HG02885 (cell line): ENCODE data around the gene TTL.
"Not testable (repeated sequence)": the region's sequence is repeated elsewhere in the genome, so short reads cannot be mapped to it uniquely, and the experiment has no call there.

Experiments used
- ATAC-seq: cut with Tn5 transposase; IDR thresholded peaks from one replicate; pipeline ENCODE4 v1.9.1; 2021; ENCODE audit warnings: mild to moderate bottlenecking; ENCODE audit not compliant: unreplicated experiment, poor library complexity

TTL gene

GRCh38 chr2:112472547-112473263, 9.3 kb upstream of the TTL start:
- no peak for ATAC-seq

DNA sequence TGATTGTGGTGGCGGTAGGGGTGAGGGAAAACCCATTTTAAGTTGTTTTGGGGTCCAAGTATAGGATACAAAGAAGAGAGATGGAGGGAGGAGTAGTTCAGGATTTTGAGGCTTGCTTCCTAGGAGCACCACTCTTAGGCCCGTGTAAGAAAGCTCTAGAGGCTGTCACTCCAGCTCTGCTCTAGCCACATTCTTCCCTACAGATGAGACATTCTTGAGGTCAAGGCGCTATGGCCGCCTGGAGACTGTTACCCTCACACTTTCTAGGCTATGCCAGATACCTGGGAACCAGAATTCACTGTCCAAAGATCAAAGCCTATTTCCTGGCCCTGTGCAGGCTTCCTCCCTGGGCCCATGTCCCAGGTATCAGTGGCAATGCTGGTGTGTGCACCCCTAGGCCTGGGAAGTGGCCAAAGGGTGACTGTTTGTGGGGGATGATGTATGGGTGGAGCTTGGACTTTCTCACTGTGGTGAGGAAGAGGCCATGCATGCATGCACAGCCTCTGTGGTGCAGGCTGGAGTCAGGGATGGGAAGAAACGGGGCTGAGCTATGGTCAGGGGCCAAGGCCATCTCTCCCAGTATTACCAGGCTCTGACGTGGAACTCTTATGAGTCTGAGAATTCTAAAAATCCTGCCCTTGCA, 7.0 kb upstream of the TTL start:
- ATAC-seq = no peak

DNA sequence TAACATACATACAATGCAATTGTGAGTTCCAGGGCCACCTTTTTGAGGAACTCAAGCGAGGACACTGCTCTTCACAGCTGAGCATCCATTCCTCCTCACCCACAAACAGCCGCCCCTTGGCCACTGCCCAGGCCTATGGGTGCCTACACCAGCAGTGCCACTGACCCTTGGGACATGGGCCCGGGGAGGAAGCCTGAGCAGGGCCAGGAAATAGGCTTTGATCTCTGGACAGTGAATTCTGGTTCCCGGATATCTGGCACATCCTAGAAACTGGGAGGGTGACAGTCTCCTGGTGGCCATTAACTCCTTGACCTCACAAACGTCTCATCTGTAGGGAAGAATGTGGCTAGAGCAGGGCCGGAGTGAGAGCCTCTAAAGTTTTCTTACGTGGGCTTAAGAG, 5.5 kb upstream of the TTL start:
- ATAC-seq = no peak

DNA sequence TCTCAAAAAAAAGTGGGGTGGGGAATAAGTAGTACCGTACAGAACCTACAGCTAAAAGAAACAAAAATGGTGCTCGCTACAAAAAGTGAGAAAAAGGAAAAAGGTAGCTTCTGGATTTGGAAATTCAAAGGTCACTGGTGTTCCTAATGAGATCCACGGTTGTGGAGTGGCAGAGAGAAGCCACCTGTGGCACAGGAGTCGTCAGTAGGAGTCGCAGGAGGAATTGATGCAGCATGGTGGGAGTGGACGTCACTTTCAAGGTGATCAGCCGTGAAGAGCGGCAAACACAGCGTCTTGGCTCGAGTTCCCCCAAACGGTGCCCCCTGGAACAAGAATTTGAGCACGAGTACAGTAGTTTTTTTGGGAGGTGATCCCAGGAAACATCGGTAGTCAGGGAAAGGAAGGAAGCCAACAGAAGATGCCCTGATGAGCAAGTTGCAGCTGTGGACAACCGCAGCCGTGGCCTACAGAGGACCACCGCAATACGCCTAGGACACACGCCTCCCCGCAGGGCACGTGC, 1.4 kb upstream of the TTL start:
- ATAC-seq = no peak

DNA sequence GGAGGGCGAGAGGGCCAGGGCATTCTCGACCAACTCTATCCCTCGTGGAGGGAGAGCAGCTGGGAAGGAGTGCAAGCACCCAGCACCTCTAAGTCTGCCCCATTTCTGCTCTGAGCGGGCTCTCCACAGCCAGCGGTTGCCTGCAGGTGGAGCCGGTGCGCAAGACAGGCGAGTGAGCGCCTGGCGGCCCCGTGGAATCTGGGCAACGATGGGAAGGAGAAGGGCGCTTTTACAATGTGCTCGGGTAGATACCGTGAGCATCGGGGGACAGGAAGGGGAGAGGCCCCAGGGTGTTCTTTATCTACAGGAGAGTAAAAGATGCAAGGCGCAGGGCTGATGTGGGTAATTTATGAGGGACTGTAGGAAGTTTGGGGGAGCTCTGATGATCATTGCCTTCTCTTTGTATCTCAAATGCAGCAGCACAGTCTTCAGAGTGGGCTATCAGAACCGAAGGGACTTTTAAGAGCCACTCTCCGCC, 867 bp upstream of the TTL start:
- peak; percentile 67 for ATAC-seq

DNA sequence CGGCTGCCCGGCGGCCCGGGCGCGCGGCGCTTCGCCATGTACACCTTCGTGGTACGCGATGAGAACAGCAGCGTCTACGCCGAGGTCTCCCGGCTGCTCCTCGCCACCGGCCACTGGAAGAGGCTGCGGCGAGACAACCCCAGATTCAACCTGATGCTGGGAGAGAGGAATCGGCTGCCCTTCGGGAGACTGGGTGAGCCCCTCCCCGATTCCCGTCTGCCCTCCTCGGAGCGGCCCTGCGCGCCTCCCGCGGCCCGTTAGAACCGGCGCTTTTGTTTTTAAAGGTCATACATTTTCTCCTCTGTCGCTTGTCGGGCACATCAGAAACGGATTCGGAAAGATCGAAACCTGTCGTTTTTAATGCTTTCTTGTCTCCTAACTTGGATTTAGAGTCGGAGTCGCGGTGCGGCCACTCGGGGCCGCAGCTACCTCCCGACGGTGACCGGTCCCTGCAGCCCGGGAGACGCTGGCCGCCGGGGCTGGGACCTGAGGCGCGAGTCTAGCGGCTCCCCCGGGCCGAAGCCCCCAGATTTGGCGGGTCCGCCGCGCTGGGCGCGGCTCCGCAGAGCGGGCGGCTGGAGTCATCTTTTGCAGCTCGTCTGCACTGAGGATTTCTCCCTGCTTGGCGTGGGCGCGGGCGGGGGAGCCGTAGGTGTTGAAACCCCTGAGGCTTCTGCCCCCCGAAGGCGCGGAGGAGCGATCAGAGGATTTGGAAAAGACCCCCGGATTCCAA, 519 bp downstream of the TTL start:
- ATAC-seq = no peak

DNA sequence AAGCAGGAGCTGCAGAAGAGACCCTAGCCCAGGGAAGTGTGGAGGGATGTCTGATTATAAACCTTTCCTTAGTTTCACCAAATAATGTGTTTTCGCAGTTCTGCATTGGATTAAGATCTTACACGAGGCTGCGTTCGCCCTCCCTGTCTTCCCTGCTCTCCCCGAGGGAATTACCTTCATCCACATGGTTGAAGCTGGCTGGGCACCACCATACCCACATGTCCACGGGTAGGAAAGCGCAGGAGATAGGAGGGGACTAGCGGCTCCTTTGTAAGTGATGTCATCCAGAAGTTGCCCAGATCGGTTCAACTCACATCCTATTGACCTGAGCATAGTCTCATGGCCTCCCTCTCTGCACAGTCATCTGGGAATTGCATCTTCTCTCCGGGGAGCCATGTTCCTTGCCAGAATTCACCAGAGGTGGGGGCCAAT, 1.1 kb downstream of the TTL start:
- ATAC-seq = no peak

DNA sequence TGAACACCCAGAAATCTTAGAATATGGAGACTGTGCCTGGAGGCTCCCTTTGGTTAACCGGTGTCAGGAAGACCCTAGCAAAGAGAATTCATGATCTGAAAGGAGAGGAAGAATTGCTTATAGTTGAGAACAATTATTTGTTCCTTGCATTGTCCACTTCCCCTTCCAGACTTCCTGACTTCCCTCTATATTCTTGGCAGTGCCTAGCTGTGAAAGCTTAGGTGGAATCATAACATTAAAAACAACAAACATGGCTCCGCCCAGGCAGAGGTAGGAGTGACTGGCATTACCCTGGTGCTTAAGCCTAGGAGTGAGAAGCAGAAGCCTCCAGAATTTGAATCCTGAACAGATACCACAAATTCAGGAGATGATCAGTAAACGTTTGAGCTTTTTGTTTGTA, 1.9 kb downstream of the TTL start:
- ATAC-seq = no peak

- ATAC-seq = no peak
Observed at GRCh38 chr2:112485849-112486248, 3.9 kb downstream of the TTL start.

GRCh38 chr2:112486895-112487294, 4.9 kb downstream of the TTL start:
- ATAC-seq = no peak

DNA sequence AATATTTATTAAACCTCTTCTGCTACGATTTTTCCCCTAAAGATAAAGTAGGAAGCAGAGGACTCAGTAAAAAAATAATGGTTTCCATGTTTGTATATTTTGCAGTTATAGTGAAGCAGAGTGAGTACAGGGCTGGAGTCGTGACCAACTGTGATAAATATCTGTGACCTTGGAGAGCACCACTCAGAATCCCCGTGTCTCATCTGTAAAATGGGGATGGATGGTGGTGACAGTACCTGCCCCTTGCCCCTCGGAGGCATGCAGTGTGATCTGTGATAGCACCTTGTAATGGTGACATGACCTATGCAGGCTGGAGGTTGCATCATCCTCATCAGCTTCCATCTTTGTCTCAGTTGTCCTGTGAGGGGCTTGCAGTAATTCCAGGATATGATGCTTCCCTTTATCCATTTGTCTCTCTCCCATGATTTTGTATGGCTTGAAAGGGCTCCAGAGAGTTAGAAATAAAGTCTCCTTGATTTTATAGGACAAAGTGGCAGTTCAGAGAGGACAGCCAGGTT, 5.5 kb downstream of the TTL start:
- no peak for ATAC-seq

GRCh38 chr2:112488201-112488600, 6.2 kb downstream of the TTL start:
- ATAC-seq = no peak

DNA sequence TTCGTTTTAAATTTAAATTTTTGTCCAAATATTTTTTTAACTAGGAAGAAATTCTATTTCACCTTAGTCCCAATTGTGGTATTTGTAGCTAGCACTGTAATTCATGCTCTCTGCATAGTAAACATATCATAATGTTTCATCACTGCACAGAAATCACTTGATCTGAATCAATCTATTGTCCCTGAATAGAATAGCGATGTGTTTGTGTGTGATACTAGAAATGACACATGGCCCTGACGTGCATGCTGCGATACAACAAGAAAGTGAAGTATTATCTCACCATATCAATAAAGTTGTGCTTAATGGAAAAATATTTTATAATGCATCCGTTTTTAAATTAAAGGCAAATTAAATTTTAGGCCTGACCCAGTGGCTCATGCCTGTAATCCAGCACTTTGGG, 10.0 kb downstream of the TTL start:
- ATAC-seq = no peak

GRCh38 chr2:112493048-112493447, 11.1 kb downstream of the TTL start:
- no peak for ATAC-seq

DNA sequence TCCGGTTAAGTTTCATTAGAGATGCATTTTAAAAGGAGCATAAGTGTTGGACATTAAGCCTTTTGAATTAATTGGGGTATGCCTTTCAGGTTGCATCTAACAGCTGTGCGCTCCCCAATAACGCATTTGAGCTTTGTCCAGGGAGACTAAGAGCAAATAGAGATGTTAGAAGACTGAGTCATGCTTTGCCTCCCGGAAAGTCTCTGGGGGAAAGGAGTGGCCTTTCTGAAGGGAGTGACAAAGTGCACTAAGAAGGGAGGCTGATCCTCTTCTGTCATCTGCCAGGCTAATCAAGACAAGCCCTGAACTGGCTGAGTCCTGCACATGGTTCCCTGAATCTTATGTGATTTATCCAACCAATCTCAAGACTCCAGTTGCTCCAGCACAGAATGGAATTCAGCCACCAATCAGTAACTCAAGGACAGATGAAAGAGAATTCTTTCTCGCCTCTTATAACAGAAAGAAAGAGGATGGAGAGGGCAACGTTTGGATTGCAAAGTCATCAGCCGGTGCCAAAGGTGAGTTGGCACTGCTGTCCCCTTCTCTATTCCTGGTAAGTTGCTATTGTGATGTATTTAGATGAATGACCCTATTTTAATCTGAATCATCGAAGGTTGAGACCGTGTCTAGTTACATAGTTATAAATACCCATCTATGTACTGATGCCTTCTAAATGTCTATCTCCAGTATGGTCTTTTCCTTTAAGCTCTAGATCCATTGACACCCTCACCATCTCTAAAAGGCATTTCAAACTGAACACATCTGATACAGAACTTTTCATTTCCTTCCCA, 12.1 kb downstream of the TTL start:
- ATAC-seq = no peak

DNA sequence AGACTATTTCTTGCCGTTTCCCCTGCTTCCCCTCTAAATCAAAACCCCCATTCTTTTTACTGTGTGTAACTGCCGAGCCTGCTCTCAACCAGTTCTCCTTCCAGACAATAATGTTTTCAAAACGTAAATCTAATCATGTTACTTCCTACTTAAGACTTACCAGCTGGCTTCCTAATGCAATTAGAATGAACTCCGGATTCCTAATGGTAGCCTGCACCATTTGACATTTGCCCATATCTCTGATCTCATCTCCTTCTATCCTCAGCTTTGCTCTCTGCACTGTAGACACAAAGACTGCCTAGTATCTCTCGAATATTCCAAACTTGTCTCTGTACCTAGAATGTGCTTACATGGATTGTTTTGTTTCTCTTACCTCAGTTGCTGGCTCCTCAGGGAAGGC, 12.9 kb downstream of the TTL start:
- no peak for ATAC-seq

DNA sequence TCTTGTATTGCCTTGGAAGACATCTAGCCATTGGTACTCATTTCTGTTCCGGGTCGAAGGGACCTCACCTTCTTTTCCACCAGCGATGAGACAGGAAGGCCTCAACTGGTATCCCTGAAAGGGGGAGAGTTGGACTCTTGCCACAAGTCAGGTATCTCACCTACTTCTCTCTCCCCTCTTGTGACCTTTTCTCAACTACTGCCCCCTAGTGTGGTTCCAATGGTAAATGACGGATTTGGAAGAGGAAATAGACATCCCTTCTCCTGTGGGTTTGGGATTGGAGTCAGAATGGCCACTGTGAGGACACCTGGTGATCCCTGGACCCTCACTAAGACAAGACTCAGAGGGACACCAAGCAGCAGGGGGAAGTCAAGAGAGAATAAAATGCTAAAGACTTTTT, 13.9 kb downstream of the TTL start:
- ATAC-seq = not testable (repeated sequence)

DNA sequence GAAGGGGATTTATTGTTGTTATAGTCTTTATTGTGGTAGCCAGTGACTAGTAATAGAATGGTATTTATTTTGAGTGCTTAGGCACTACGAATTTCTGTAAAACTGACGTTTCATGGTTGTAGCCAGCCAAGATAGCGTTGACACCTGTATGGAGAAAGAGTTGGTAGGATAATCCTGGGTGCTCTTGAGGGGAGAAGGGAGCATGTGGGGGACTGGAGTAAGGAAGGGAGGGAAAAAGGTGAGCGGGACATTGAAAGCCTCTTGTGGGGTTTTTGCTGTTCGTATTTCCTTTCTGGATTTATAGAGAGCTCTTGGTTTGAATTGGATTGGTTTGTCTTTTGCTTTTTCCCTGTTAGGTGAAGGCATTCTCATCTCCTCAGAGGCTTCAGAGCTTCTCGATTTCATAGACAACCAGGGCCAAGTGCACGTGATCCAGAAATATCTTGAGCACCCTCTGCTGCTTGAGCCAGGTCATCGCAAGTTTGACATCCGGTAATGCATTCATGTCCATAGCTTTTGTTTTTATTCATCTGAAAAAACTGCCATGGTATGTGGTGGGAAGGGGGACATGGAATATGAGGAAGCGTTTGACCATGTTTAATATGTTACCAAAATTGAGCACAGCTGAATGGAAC, 19.0 kb downstream of the TTL start:
- ATAC-seq = peak; percentile 43

DNA sequence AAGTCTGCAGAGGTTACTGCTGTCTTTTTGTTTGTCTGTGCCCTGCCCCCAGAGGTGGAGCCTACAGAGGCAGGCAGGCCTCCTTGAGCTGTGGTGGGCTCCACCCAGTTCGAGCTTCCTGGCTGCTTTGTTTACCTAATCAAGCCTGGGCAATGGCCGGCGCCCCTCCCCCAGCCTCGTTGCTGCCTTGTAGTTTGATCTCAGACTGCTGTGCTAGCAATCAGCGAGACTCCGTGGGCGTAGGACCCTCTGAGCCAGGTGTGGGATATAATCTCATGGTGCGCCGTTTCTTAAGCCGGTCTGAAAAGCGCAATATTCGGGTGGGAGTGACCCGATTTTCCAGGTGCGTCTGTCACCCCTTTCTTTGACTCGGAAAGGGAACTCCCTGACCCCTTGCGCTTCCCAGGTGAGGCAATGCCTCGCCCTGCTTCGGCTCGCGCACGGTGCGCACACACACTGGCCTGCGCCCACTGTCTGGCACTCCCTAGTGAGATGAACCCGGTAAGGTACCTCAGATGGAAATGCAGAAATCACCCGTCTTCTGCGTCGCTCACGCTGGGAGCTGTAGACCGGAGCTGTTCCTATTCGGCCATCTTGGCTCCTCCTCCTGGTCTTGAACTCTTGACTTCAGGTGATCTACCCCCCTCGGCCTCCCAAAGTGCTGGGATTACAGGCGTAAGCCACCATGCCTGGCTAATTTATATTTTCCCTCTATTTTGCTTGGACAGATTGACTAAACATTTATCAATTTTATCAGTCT, 27.5 kb downstream of the TTL start:
- not testable (repeated sequence) for ATAC-seq
